Measurements from ENCODE around the gene RAPSN.

The RAPSN gene

GRCh38 chr11:47464483-47464882, 15.5 kb upstream of the RAPSN start:
- no peak for DNase-seq (ENCODE audit: low spot score)

- DNase-seq (ENCODE audit: low spot score) = no peak
Measured at GRCh38 chr11:47461876-47462275, 12.9 kb upstream of the RAPSN start.

GRCh38 chr11:47460571-47461235, 11.8 kb upstream of the RAPSN start:
- DNase-seq (ENCODE audit: low spot score) = no peak

- DNase-seq (ENCODE audit: low spot score) = peak; percentile 79
Measured at GRCh38 chr11:47454258-47454671, 5.3 kb upstream of the RAPSN start.

- DNase-seq (ENCODE audit: low spot score) = no peak
Measured at GRCh38 chr11:47453365-47453764, 4.4 kb upstream of the RAPSN start.

GRCh38 chr11:47451990-47452389, 3.1 kb upstream of the RAPSN start:
- no peak for DNase-seq (ENCODE audit: low spot score)

- DNase-seq (ENCODE audit: low spot score) = no peak
Measured at GRCh38 chr11:47451436-47451835, 2.5 kb upstream of the RAPSN start.

- no peak for DNase-seq (ENCODE audit: low spot score)
Measured at GRCh38 chr11:47449541-47449940, 605 bp upstream of the RAPSN start.

GRCh38 chr11:47447906-47448305, 1.0 kb downstream of the RAPSN start:
- no peak for DNase-seq (ENCODE audit: low spot score)

GRCh38 chr11:47446833-47447232, 2.1 kb downstream of the RAPSN start:
- no peak for DNase-seq (ENCODE audit: low spot score)

GRCh38 chr11:47445840-47446239, 3.1 kb downstream of the RAPSN start:
- DNase-seq (ENCODE audit: low spot score) = no peak

GRCh38 chr11:47443817-47444216, 5.1 kb downstream of the RAPSN start:
- no peak for DNase-seq (ENCODE audit: low spot score)

- DNase-seq (ENCODE audit: low spot score) = no peak
Measured at GRCh38 chr11:47443028-47443700, 5.8 kb downstream of the RAPSN start.

GRCh38 chr11:47442514-47442913, 6.4 kb downstream of the RAPSN start:
- peak; percentile 38 for DNase-seq (ENCODE audit: low spot score)

GRCh38 chr11:47441421-47441820, 7.5 kb downstream of the RAPSN start:
- no peak for DNase-seq (ENCODE audit: low spot score)

- DNase-seq (ENCODE audit: low spot score) = no peak
Measured at GRCh38 chr11:47440054-47440476, 8.9 kb downstream of the RAPSN start.

GRCh38 chr11:47438721-47439120, 10.2 kb downstream of the RAPSN start:
- DNase-seq (ENCODE audit: low spot score) = no peak

- no peak for DNase-seq (ENCODE audit: low spot score)
Measured at GRCh38 chr11:47437746-47438418, 11.1 kb downstream of the RAPSN start.

- no peak for DNase-seq (ENCODE audit: low spot score)
Measured at GRCh38 chr11:47437218-47437745, 11.7 kb downstream of the RAPSN start.

GRCh38 chr11:47436726-47437125, 12.2 kb downstream of the RAPSN start:
- no peak for DNase-seq (ENCODE audit: low spot score)

GRCh38 chr11:47435687-47436086, 13.2 kb downstream of the RAPSN start:
- no peak for DNase-seq (ENCODE audit: low spot score)

- peak; percentile 44 for DNase-seq (ENCODE audit: low spot score)
Measured at GRCh38 chr11:47434011-47434786, 14.7 kb downstream of the RAPSN start.
